Suprapubic skin (tissue), 4 donors: ENCODE measurements around the gene AFMID. TPM values are rescaled to one million over a fixed set of nuclear protein-coding genes. Genes with fewer than 3 reads are reported as not detected.
A peak's percentile ranks its signal among the peaks of the same experiment; 100 is the strongest.

Experiments used
- DNase-seq, 2 donors: peaks; one replicate each; pipeline ENCODE4 v3.0.0-alpha.2; 2019; ENCODE audit warnings: low spot score in 2 of 2
- H3K27ac ChIP-seq: fragments of 200-600 bp; sonication (generic); one replicate; pipeline ENCODE4 v1.5.1; 2019
- H3K27me3 ChIP-seq: fragments of 200-600 bp; sonication (generic); one replicate; pipeline ENCODE4 v1.5.1; 2019
- H3K36me3 ChIP-seq: fragments of 200-600 bp; sonication (generic); one replicate; pipeline ENCODE4 v1.5.1; 2019
- H3K4me1 ChIP-seq: fragments of 200-600 bp; sonication (generic); one replicate; pipeline ENCODE4 v1.5.1; 2019
- H3K4me3 ChIP-seq: fragments of 200-600 bp; sonication (generic); one replicate; pipeline ENCODE4 v1.5.1; 2019; ENCODE audit warnings: mild to moderate bottlenecking
- H3K9me3 ChIP-seq: fragments of 200-600 bp; sonication (generic); one replicate; pipeline ENCODE4 v1.5.1; 2019
- EP300 ChIP-seq: sonication (generic); formaldehyde crosslinking; IDR thresholded peaks from one replicate; pipeline ENCODE4 v1.6.1; 2017; ENCODE audit warnings: antibody characterized with exemption
- POLR2A ChIP-seq, 2 donors: fragments of 450-650 bp; IDR thresholded peaks; one replicate each; pipeline ENCODE4 v1.6.1; 2017; ENCODE audit warnings: antibody characterized with exemption in 2 of 2, mild to moderate bottlenecking in 2 of 2, moderate library complexity in 2 of 2
- POLR2AphosphoS5 ChIP-seq, 3 donors: sonication (generic); formaldehyde crosslinking; IDR thresholded peaks; one replicate each; pipeline ENCODE4 v1.6.1; 2017; ENCODE audit warnings: antibody characterized with exemption in 3 of 3
- WGBS: methylation state at CpG from one replicate; pipeline ENCODE4 v1.1.5; 2018; 5-methylcytosine and 5-hydroxymethylcytosine counted together
- total RNA-seq, 4 donors: library from RNA; depleted of rRNA; stranded (reverse); fragments of >200 nt; gene quantifications; one replicate each; pipeline ENCODE4 v1.1.0, GENCODE V29; 2016
- TF ChIP-seq, protein P1 (sequence below), 2 donors: fragments of 200-600 bp in 1 of 2; fragments of 450-650 bp in 1 of 2; sonication (generic) in 1 of 2; IDR thresholded peaks; one replicate each; pipeline ENCODE4 v1.5.1; 2016 to 2019; ENCODE audit warnings: antibody characterized with exemption in 2 of 2, mild to moderate bottlenecking in 1 of 2, moderate library complexity in 1 of 2

AFMID gene
- total RNA-seq, 4 donors from 2014 or later = 43.9 to 78.3 (median 66.1) TPM

DNA sequence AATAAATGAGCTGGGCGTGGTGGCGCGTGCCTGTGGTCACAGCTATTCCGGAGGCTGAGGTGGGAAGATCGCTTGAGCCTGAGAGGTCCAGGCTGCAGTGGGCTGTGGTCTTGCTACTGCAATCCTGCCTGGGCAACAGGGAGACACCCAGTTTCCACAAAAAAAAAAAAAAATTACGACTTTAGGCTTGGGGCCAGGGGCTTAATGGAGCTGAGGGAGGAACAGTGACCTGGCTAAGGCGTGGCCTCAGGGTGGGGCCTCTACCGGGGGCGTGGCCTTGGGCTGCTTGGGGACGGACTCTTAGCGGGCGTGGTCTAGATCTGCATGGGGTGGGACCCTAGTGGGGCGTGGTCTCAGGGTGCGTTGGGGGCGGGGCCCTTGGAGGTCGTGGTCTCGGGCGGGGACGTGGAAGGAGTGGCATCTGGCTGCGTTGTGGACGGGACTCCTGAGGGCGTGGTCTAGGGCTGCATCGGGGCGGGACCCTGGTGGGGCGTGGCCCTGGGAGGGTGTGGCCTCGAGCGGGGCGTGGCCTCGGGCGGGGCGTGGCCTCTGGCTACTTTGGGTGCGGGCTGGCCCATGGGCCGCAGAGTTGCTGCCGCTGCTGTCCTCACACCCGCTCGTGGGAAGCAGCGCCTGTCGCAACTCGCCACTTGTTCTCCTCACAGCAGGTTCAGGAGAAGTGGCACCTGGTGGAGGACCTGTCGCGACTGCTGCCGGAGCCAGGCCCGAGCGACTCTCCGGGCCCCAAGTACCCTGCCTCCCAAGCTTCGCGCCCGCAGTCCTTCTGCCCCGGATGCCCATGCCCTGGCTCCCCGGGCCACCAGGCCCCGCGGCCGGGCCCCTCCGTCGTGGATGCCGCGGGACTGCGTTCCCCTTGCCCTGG is 46.8 kb upstream of the AFMID start:
- 27% methylated on average over 18 of the region's 58 CpGs for WGBS
- no peak for TF ChIP-seq POLR2AphosphoS5 (IDR thresholded peaks at IDR 0.05)
- TF ChIP-seq POLR2A (IDR thresholded peaks at IDR 0.05) = peak in 1 of 2 donors; percentile 33
- TF ChIP-seq EP300 = no peak
- Histone ChIP-seq H3K36me3 (no peaks in the 10 kb centered on the region), H3K27ac (peak overlapping the region; percentile 89), H3K27me3 (no peaks in the 10 kb centered on the region), H3K4me1 (peaks cover 52% of the 10 kb centered on the region), H3K4me3 (peak overlapping the region; percentile 36), H3K9me3 (no peaks in the 10 kb centered on the region)
- peak; percentile 97 to 98 for DNase-seq

DNA sequence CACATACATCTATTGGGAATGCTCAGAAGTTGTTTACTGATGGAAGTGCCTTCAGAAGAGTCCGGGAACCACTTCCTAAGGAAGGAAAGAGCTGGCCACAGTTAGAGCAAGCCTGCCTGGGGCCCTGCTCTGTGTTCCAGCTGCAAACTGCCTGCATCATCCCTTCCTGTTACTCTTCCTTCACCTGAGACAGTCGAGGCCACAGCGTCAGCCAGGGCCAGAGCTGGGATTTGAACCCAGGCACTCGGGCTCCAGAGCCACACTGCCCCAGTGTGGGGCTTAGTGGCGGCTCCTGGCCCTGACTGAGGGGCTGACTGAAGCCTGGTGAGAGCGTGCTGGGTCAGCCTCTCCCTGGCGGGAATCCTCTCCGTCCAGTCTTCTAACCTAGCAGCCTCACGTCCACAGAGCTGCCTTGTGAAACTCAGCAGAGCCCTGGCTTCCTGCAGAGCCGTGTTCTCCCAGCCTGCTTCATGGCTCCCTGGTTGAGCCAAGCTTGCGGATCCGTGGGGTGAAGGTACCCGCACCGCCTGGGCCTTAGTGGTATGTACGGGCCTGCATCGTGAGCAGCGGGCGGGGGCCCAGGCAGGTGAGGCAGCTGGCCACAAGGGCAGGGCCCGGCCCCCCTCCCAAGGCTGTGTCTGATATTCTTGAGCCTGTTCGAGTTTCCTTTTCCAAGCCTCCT is 45.6 kb upstream of the AFMID start:
- TF ChIP-seq POLR2AphosphoS5 (IDR thresholded peaks at IDR 0.05) = no peak
- TF ChIP-seq, protein P1, sequence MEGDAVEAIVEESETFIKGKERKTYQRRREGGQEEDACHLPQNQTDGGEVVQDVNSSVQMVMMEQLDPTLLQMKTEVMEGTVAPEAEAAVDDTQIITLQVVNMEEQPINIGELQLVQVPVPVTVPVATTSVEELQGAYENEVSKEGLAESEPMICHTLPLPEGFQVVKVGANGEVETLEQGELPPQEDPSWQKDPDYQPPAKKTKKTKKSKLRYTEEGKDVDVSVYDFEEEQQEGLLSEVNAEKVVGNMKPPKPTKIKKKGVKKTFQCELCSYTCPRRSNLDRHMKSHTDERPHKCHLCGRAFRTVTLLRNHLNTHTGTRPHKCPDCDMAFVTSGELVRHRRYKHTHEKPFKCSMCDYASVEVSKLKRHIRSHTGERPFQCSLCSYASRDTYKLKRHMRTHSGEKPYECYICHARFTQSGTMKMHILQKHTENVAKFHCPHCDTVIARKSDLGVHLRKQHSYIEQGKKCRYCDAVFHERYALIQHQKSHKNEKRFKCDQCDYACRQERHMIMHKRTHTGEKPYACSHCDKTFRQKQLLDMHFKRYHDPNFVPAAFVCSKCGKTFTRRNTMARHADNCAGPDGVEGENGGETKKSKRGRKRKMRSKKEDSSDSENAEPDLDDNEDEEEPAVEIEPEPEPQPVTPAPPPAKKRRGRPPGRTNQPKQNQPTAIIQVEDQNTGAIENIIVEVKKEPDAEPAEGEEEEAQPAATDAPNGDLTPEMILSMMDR (IDR thresholded peaks at IDR 0.05) = no peak
- TF ChIP-seq EP300 = no peak
- TF ChIP-seq POLR2A (IDR thresholded peaks at IDR 0.05) = no peak
- WGBS = 52% methylated on average over 5 of the region's 20 CpGs
- no peaks in the 10 kb centered on the region for H3K9me3 ChIP-seq
- H3K27me3 ChIP-seq = no peaks in the 10 kb centered on the region
- H3K4me1 ChIP-seq = peaks cover 62% of the 10 kb centered on the region
- H3K4me3 ChIP-seq = no peak overlapping the region
- no peaks in the 10 kb centered on the region for H3K36me3 ChIP-seq
- DNase-seq = no peak
- peak overlapping the region; percentile 89 for H3K27ac ChIP-seq

DNA sequence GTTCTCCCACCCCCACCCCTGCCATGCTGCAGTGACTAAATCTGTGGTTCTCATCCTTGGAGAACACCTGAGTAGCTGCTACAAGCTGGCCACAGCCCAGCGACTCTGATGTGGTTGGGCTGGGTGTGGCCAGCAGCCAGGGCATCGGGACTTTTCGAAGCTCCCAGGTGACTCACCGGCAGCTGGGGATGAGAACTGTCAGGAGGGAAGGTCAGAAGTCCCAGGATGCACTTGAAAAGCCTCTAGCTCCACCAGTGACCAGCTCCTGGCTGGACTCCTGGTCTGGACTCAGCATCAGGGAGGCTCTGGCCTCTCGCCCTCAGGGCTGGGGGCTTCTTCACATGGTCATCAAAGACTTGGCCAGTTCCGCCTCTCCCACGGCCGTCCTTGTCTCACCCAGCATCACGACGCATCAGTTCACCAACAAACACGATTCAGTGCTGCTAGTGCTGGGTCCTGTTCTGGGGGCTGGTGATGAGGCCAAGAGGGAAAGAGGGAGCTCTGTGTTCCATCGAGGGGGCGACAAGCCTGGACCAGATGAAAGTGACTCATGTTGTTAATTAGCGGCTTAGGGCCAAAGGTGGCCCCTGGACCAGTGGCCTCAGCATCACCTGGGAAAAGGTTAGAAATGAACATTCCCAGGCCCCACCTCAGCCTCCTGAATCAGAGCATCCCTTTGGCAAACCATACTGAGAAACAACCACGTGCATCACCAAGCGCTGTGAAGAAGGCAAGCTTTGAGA is 44.9 kb upstream of the AFMID start:
- DNase-seq = no peak

DNA sequence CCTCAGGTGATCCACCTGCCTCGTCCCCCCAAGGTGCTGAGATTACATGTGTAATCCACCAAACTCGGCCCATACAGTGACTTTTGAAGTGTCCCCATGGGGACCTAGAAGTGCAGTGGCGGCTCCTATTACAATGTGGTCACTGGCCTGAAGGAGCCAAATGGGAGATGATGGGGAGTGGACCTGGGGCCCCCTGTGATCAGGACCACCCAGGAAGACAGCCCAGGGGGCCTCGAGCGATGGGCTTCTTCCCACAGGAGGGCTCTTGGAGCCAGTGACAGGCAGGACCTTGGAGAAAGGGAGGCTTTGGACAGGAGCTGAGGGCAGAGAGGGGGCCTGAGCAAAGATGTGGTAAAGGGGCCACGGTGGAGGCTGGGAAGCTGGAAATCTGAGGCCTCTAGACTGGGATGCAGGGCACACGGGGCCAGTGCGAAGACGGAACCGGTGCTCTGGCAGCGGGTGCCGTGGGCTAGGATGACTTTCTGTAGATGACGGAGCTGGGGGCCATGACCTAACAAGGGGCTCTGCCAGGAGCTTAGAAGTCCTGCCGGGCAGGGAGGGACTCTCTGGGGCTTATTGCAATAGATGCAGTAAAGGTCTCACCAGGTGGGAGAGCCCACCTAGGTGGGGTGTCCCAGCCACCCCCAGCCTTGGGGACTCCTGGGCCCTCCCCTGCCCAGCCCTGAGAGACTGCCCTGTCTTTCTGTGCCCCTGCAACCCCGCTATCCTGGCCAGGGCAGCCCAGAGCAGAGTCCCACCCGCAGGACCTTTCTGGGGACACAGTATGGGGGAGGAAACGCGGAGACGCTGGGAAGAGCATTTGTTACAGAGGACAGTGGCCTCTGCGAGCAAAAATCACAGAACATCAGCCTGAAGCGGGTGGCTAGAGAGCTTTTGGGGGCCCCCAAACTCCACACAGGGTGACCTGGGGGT is 43.7 kb upstream of the AFMID start:
- Histone ChIP-seq H3K27ac (no peak overlapping the region), H3K36me3 (no peaks in the 10 kb centered on the region), H3K4me3 (no peak overlapping the region), H3K9me3 (no peaks in the 10 kb centered on the region), H3K4me1 (peaks cover 66% of the 10 kb centered on the region), H3K27me3 (no peaks in the 10 kb centered on the region)
- TF ChIP-seq EP300 (no peak), POLR2AphosphoS5 (IDR thresholded peaks at IDR 0.05) (no peak), POLR2A (IDR thresholded peaks at IDR 0.05) (no peak)
- TF ChIP-seq, protein P1 (IDR thresholded peaks at IDR 0.05) = no peak
- DNase-seq = no peak
- WGBS = 92% methylated on average over 18 of the region's 21 CpGs

More for the DNA sequence above, 44.9 kb upstream of the AFMID start:
- Histone ChIP-seq H3K9me3 (no peaks in the 10 kb centered on the region), H3K4me3 (no peak overlapping the region), H3K27me3 (no peaks in the 10 kb centered on the region), H3K27ac (peak overlapping the region; percentile 89), H3K4me1 (peaks cover 63% of the 10 kb centered on the region), H3K36me3 (no peaks in the 10 kb centered on the region)
- TF ChIP-seq POLR2AphosphoS5 (IDR thresholded peaks at IDR 0.05) = no peak
- TF ChIP-seq, protein P1 (IDR thresholded peaks at IDR 0.05) = no peak
- TF ChIP-seq POLR2A (IDR thresholded peaks at IDR 0.05) = no peak
- no peak for TF ChIP-seq EP300
- WGBS = 34% methylated on average over 14 of the region's 16 CpGs
